Measurements from ENCODE around the gene FAM120AOS.

DNA sequence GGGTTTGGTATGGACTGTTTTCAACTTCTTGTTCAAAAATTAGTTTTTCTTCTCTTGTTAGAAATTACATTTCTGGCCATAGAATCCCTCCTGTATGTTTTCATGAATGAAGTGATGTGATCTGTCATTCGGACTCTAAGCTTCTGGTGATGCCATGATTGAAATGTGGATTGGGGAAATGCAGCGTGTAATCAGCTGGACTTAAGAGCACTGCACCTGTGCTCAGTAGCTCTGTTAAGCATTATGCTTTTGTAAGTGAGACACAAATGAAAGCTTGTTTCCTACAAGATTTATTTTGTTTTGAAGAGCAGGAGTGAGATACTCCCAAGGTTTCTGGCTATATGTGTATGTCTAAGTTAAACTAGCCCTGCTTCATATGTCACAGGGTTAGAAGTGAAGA, 24.0 kb upstream of the FAM120AOS start:
- TF ChIP-seq, protein P1, sequence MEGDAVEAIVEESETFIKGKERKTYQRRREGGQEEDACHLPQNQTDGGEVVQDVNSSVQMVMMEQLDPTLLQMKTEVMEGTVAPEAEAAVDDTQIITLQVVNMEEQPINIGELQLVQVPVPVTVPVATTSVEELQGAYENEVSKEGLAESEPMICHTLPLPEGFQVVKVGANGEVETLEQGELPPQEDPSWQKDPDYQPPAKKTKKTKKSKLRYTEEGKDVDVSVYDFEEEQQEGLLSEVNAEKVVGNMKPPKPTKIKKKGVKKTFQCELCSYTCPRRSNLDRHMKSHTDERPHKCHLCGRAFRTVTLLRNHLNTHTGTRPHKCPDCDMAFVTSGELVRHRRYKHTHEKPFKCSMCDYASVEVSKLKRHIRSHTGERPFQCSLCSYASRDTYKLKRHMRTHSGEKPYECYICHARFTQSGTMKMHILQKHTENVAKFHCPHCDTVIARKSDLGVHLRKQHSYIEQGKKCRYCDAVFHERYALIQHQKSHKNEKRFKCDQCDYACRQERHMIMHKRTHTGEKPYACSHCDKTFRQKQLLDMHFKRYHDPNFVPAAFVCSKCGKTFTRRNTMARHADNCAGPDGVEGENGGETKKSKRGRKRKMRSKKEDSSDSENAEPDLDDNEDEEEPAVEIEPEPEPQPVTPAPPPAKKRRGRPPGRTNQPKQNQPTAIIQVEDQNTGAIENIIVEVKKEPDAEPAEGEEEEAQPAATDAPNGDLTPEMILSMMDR (IDR thresholded peaks at IDR 0.05; ENCODE audit: insufficient read depth, low read length, poor library complexity, severe bottlenecking) = no peak
- no peak for TF ChIP-seq EZH2phosphoT487 (conservative IDR thresholded peaks at IDR 0.05; ENCODE audit: low read length)
